HG02938 (cell line): ENCODE results near the gene SLC7A7.
"Not testable (repeated sequence)": the region's sequence is repeated elsewhere in the genome, so short reads cannot be mapped to it uniquely, and the experiment has no call there.

ENCODE experiments used
- ATAC-seq: cut with Tn5 transposase; IDR thresholded peaks from one replicate; pipeline ENCODE4 v1.9.1; 2021; ENCODE audit warnings: mild to moderate bottlenecking, moderate library complexity; ENCODE audit not compliant: unreplicated experiment

The SLC7A7 gene

GRCh38 chr14:22764382-22764781 lies 50.9 kb downstream of the SLC7A7 start:
- no peak for ATAC-seq

GRCh38 chr14:22761734-22762133 lies 53.5 kb downstream of the SLC7A7 start:
- no peak for ATAC-seq

- not testable (repeated sequence) for ATAC-seq
These were observed 57.1 kb downstream of the SLC7A7 start for GRCh38 chr14:22757972-22758650.

GRCh38 chr14:22753586-22753985 lies 61.6 kb downstream of the SLC7A7 start:
- ATAC-seq: no peak

GRCh38 chr14:22752422-22752821 lies 62.8 kb downstream of the SLC7A7 start:
- ATAC-seq: no peak

GRCh38 chr14:22748631-22749068 lies 66.6 kb downstream of the SLC7A7 start:
- ATAC-seq: no peak

GRCh38 chr14:22748206-22748605 lies 67.0 kb downstream of the SLC7A7 start:
- ATAC-seq: no peak

- no peak for ATAC-seq
These were observed 67.5 kb downstream of the SLC7A7 start for GRCh38 chr14:22747769-22748168.

- no peak for ATAC-seq
These were observed 75.2 kb downstream of the SLC7A7 start for GRCh38 chr14:22740020-22740419.

- no peak for ATAC-seq
These were observed 75.8 kb downstream of the SLC7A7 start for GRCh38 chr14:22739423-22739822.

- peak; percentile 78 for ATAC-seq
These were observed 78.2 kb downstream of the SLC7A7 start for GRCh38 chr14:22737052-22737451.

GRCh38 chr14:22736384-22736783 lies 78.9 kb downstream of the SLC7A7 start:
- not testable (repeated sequence) for ATAC-seq

- ATAC-seq: no peak
These were observed 80.1 kb downstream of the SLC7A7 start for GRCh38 chr14:22735096-22735495.

- no peak for ATAC-seq
These were observed 81.4 kb downstream of the SLC7A7 start for GRCh38 chr14:22733829-22734228.

GRCh38 chr14:22732062-22732461 lies 83.2 kb downstream of the SLC7A7 start:
- ATAC-seq: not testable (repeated sequence)

GRCh38 chr14:22726012-22726411 lies 89.2 kb downstream of the SLC7A7 start:
- no peak for ATAC-seq

- ATAC-seq: not testable (repeated sequence)
These were observed 89.9 kb downstream of the SLC7A7 start for GRCh38 chr14:22725374-22725773.

GRCh38 chr14:22724847-22725246 lies 90.4 kb downstream of the SLC7A7 start:
- not testable (repeated sequence) for ATAC-seq

GRCh38 chr14:22723815-22724214 lies 91.4 kb downstream of the SLC7A7 start:
- ATAC-seq: no peak
